Myocyte (in vitro differentiated cells): ENCODE results near the gene MAGI3. TPM values are rescaled to one million over a fixed set of nuclear protein-coding genes. Genes with fewer than 3 reads are reported as not detected.

ENCODE experiments used
- DNase-seq: peaks from one replicate; pipeline ENCODE4 v3.0.0-alpha.2; 2012; ENCODE audit warnings: low read depth
- total RNA-seq: library from RNA; depleted of rRNA; stranded (reverse); fragments of >200 nt; gene quantifications from 2 replicates; pipeline ENCODE4 v1.2.3, GENCODE V29; 2014

Gene MAGI3
- total RNA-seq, 1 donor from 2014 or later, result 8.4 TPM

DNA sequence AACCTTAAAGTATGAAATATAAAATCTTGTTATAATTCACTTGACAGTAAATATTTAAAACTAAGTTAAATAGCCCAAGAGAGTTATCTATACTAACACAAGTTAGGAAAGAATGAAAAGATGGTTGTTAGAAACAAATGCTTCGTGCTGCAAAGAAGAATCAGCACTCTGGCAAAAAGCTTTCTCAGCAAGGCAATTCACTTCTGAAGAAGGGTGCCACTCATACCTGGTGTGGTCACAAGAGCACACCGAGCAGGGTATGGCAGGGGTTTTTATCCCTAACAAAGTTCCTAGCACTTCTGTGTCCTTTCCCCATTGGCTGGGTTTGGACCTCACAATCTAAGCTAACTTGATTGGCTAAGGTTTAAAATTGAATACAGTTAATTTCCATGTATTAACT lies 121.0 kb downstream of the MAGI3 start:
- no peak for DNase-seq

DNA sequence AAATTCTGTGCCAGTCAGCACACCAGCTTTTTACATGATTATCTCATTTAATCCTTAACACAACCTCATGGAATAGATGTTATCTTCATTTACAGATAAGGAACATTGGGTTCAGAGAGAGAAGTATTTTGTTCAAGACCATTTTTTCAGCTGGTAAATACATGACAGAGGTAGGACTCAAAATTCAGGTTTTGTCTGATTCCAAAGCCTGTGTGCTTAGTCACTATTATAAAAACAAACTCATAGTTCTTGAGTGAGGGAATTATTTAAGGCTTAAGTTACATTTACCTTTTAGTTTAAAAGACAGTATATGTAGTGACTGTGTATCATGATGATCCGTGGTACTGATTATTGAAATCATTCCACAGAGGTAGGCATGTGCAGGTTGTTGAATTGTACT lies 125.2 kb downstream of the MAGI3 start:
- no peak for DNase-seq

DNA sequence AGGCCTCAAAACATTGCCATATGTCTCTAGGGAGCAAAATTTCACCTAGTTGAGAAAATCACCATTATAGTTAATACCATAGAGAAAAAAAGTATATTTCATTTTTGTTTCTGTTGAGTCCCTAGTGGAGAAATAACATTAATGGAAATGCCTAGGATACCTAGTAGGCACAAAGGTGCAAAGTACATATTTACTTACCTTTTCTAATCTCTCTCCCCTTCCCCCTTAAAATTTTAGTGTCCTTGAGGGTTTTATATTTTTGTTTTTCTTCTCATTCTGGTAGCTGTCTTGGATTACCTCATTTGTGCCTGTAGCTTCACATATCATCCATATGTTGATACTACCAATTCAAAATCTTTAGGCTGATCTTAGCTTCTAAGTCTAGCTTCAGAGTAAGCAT lies 127.0 kb downstream of the MAGI3 start:
- no peak for DNase-seq

DNA sequence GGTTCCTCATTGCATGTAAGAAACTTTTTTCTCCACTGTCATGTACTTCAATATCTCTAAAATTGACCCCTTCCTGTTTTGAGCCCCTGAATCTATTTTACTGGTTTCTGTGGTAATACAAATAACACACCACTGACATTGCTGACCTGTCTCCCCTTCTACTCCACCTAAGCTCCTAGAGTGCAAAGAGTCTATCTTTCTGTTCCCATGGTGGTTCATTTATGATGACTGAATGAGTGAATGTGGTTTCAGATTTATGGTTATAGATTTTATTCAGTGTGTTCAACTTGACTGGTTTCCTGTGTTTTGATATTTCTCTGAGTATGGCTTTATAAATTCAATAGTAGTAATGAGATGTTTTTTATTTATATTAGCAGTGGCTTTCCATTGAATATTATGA lies 127.7 kb downstream of the MAGI3 start:
- DNase-seq, result no peak

DNA sequence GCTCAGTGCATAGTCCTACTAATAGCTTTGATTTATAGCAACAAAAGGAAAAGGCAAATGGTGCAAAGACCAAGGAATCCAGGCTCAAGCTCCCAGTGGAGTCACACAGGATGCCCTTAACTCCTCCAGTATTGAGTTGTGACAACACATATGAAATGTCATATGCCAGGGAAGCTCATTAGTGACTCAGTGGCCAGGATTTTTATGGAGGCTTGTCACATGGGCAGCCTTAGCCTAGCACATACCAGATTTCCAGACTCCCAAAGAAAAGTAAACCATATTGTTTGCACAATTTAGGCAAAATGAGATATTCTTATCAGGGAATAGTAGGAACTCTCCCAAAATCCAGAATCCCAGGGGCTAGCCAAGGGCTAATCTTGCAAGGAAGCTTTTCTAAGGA lies 129.2 kb downstream of the MAGI3 start:
- DNase-seq, result peak; percentile 36

DNA sequence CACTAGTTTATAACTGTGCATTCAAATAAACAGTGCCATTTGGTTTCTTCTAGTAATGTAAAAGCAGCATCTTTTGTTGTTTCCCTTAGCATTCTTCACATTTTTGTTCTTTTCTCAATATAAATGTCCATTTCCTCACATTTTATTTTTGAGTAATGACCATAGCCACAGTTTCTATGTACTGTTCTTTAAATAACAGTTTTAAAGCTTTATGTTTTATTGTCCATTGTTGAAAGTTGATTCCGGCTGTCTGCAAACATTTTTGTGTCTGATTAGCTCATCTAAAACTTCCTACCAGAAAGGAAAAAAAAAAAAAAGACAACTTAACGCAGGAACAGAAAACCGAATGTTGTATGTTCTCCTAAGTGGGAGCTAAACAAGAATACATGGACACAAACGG lies 139.7 kb downstream of the MAGI3 start:
- no peak for DNase-seq

DNA sequence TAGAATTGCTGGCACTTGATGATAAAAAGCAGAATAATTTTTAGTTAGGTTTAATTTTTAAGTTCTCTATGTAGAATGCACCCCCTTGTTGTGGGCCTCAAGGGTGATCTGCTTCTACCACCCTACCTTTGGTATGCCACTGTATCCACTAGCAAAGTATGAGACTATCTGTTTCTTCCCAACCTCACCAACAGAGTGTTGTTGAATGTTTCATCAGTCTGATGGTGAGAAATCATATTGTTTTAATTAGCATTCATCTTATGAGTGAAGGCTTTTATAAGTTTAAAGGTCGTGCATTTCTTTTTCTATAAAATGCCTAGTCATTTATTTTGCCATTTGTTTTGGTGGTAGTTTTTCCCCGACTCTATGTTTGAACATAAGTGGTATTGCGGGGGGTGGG lies 141.0 kb downstream of the MAGI3 start:
- no peak for DNase-seq

DNA sequence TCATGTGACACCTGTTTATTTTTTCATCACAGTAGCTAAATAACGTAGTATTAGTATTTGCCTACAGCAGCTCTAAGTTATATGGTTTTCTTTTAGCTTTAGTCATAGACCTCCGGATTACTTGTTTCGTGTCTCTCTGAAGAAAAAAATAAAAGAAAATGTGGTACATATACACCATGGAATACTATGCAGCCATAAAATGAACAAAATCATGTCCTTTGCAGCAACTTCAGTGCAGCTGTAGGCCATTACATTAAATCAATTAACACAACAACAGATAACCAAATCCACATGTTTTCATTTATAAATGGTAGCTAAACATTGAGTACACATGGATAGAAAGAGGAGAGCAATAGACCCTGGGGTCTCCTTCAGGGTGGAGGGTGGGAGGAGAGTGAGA lies 142.7 kb downstream of the MAGI3 start:
- no peak for DNase-seq

DNA sequence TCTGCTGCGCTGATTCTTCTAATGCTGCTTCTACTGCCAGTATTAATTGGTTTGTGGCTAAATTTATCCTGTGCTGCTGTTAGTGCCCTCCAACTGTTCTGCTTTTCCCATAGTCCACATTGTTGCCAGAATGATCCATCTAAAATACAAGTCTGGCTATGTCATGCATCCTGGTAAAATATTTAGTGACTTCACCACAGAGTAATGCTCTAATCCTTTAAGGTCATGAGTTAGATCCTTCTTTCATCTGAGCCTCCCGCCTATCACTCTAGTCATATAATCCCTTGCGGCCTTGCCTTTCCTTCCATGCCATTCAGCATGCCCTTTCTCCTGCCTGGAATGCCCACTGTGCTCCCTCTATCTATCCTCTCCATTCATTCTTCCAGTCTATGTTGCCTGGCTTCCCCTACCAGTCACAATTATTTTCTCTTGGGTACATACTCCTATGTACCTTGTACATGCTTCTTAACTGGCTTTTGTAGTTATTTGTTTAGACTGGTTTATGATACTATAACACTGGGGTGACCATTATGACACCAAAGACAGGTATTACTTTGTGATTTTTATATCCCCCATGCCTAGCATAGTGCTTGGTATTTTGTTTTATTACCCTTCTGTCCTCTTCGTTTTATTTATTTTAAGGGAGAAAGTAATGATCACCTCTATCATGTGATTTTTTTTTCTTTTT lies 144.0 kb downstream of the MAGI3 start:
- peak; percentile 95 for DNase-seq

DNA sequence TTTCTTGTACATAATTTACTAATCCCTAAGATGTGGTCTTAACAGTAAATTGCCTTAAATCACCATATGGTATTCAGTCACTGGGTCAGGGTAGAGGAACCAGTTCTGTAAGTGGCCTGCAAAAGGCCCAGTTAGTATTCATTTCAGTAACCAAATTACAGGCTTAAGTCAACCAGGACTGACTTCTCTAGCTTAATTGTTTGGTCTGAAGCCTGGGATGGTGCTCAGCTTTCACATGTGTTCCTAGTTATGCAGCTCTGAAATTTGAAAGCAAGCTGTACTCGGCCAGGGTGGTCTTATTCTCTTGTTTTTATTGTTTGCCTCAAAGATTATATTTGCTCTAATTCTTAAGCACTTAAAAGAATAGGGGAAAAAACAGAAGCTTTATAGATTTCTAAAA lies 144.6 kb downstream of the MAGI3 start:
- DNase-seq, result peak; percentile 40

DNA sequence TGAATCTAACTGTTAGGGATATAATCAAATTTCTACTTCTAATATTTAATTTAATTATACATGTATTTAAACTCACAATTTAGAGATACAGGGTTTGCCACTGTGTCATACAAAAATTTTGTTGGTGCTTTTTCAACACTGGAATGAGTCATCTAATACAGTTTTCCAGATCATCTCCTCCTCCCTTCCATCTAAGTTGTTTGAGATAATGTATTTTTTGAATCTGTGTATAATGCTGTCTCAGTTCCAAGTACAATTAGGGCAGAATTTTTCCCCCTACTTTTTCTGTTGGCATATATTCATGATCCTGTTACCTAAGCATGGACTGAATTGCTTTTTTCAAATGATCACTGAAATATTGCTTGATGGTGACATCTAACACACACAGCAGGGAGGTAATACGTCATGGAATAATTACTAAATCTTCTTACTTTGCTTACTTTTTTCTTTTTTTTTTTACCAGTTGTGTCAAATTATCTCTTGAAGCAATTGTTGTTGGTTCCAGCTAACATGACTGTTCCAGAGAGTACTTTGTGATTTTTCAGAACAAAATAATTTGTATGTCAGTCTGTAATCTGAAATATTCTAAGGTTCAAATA lies 146.0 kb downstream of the MAGI3 start:
- no peak for DNase-seq

DNA sequence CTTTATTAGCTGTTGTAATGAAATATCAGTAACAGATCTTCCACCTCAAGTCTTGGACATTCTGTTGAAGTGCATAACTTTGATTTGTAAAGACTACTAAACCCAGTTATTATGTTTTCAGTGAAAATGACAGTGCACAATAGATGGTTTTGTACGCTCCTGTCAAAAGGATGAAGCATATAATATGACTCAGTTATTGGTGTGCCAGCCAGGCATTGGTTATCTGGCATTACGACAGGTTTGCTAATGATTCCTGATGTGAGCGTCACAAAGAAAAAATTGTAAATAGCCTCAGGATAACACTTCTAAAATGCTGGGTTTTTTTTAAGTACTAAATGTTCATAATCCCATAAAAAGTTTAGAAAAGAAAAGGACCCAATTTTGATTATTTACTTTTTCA lies 147.9 kb downstream of the MAGI3 start:
- DNase-seq, result no peak

DNA sequence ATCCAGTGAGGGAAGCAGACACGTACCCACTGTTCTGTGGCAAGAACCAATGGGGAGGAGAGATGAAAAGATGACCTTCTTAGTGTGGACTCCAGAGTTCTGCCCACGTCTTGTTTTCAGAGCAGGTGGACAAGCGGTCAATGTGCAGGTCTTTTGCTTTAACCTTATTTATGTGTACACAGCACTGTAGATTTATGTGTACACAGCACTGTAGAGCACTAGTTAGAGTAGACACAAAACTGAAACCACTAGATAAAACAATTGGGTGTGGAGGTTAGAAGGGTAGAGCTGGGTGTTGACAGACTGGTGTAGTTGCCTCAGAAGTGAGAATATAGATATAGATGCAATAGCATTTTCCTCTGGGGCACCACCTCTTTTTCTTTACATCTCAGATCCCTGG lies 150.0 kb downstream of the MAGI3 start:
- DNase-seq, result no peak

DNA sequence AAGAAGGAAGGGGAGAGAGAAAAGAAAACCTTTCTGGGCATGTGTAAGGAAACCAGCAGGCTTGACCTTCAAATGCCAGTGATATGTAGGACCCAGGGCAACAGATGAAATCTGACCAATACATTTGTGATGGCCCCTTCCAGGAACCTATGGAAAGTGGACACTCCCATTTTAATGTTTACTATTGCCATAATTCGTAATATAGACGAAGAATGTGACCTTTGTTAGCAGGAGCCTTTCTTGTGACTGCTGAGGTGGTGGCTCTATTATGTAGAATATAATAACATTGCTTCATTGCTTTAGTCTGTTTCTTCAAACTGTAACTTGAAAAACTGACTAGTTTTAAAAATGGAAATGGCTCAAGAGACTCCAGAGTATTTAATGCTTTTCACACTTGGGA lies 150.8 kb downstream of the MAGI3 start:
- no peak for DNase-seq

DNA sequence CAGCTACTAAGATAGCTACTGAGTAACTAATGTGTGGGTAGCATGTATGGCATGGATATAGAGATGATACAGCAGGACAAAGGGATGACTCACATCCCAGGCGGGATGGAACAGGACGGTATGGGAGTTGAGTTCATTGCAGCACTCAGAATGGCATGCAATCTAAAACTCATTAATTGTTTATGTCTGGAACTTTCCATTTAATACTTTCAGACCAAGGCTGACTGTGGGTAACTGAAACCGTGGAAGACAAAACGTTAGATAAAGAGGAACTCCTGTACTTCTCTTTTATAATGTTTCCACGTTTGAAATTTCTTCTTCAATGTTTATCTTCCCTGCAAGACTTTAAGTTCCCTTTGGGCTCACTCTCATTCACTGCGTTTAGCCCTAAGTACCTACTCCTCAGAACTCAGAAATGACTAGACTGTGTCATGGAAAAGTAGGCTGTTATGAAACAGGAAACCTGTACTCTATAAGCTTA lies 151.9 kb downstream of the MAGI3 start:
- DNase-seq, result no peak

DNA sequence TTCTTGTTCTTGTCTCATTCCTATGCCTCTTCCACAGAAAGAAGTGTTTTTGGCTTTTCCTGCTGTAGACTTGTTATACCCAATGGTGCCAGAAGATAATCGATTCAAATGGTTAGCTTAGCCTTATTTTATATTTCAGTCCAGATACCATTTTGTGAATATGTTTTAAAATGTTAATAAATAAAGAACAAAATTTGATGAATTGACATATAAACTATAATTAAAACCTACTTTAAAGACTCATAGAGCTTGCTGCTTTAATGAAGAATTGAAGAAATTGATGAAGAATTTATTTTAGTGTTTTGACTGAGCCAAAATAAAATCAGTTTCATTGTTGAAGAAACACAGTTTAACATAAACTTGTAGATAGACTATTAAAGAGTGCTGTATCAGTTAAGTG lies 152.8 kb downstream of the MAGI3 start:
- no peak for DNase-seq

DNA sequence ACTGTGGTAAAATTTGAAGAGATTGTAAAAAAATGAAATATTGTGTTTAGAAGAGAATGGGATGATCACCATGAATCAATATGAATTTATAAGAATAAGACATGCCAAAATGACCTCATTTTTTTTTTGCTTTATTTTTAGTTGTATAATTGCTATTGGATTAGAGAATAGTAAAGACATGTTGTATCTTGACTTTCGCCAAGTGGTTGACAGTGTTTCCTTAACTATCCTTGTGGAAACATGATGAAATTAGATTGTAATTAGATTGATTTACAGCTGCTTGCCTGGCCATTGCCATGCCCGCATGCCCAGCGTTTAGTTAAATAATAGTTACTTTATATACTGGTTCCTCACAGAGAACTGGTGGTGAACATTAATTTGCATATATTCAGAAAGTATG lies 154.9 kb downstream of the MAGI3 start:
- DNase-seq, result no peak

DNA sequence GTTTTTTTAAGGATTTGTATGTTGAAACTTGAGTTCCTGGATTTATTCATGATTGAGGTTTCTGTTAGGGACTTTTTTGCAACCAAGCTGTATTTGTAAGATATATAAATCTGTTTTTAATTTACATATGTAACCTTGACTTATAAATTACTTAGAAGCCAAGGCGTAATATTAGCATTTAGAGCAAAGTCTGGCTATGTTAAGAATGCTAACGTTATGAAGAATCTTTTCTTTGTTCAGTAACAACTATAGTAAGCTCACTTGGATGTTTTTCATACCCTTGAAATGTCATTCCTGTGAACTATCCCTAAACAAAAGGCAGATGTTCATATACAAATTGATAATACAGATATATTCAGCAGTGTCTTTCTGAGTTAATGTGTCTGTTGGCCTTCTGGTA lies 155.3 kb downstream of the MAGI3 start:
- DNase-seq, result no peak

DNA sequence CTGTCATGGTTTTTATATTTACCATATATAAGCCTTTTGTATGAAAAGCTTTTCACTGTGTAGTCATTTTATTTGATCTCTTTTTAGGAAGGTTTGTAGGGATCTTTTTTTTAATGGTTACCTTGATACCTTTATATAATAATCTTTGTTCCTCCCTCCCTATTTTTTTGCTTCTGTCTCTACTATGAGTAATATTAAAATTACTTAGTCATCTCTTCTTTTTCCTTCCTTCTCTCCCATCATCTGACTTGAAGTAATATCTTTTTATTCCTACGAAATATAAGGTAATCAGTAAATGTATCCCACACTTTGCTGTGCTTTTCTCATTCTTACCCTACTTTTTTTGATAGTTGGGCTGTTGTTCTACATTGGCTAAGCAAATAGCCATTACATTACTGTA lies 161.4 kb downstream of the MAGI3 start:
- DNase-seq, result no peak

DNA sequence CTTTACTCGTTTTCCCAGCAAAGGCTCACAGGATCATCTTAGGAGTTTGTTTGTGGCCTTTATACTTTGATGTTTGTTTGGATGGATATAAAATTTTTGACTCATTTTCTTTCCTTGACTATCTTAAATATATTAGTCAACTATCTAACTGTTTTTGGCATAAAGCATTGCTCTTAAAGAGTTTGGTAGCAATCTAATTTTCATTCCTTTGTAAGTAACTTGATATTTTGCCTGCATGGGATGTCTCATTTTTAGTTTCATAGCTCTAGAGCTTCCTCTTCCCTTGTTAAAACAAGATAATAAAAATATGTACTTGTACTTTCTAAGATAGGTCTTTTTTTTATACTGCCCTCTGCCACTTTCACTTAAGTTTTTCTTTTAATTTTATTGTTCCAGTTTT lies 161.9 kb downstream of the MAGI3 start:
- no peak for DNase-seq

DNA sequence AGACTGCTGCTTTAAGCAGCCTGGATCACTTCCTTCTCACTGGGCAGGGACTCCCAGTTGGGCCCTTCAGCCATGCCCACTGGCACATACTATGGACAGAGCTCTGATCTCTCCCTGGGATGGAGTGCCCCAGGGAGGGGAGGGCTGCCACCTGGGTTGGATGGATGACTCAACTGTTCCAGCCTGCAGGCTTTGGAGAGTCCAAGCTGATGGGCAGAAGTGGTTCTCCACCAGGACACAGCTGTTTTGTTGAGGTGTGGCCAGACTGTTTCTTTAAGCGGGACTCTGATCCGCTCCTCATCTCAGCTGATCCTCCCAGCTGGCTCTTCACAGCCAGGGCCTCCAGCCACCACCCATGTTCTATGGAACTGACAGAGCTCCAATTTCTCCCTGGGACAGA lies 166.9 kb downstream of the MAGI3 start:
- peak; percentile 60 for DNase-seq

DNA sequence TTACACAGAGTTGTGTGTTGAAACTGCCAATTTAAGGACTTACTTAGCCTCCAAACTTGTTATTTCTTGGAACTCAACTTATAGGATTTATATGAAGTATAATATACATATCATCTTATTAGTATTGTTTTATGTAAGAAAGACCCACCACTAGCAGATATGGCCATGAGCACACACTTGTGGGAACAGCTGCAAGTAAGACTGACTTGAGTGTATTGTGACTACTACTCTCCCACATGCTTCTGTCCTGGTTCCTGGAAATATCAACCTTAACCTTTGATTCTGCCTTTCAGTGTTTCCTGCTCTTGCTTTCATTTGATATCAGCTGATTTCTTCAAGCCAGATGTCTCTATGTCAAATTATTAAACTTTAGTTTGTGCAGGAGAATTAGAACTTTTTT lies 175.3 kb downstream of the MAGI3 start:
- peak; percentile 57 for DNase-seq

DNA sequence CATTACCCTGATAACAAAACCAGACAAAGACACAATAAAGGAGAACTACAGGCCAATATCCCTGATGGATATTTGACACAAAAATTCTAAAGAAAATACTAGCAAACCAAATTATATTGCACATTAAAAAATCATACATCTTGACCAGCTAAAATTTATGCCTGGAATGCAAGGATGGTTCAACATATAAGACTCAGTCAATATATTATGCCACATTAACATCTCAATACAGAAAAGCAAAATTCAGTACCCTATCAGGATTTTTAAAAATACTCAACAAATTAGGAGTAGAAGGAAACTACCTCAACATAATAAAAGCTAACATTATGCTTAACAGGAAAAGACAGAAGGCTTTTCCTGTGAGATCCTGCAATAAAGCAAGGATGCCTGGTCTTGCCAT lies 177.1 kb downstream of the MAGI3 start:
- no peak for DNase-seq
